ENCODE measurements around the gene OR52E8. TPM values are rescaled to one million over a fixed set of nuclear protein-coding genes. Genes with fewer than 3 reads are reported as not detected.
A peak's percentile ranks its signal among the peaks of the same experiment; 100 is the strongest.

The OR52E8 gene
- total and polyA plus RNA-seq, 4 donors = not detected

GRCh38 chr11:5892908-5893307 lies 35.4 kb upstream of the OR52E8 start, which contains the start of gene OR52E5:
Gene OR52E5, plus strand, starts transcription at chr11:5893208. Its CDS starts 7,569 bp downstream, at chr11:5900777.
- no peaks in the 10 kb centered on the region for H3K4me1 ChIP-seq (ENCODE audit: control insufficient read depth in 4 of 4, insufficient read depth in 4 of 4, low read length in 3 of 4)

DNA sequence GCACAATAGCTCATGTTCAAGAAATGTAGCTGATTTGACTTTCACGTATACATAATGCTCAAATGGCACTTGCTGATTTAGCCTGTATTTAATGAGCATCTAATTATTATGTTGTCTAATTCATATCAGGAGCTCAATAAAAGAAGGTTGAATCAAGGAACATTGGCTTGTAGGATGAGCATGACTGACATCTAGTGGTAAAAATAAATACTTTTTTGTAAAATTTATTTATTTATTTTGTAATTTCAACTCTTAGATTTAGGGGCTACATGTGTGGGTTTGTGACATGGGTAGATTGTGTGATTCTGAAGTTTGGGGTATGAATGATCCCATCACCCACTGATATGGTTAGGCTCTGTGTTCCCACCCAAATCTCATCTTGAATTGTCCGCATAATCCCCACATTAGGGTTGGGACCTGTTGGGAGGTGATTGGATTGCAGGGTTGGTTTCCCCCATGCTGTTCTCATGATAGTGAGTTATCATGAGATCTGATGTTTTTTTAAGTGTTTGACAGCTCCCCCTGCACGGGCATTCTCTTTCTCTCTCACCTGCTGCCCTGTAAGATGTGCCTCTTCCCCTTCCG lies 33.8 kb upstream of the OR52E8 start:
- no peak for DNase-seq (ENCODE audit: low spot score)
- Histone ChIP-seq H3K9ac (ENCODE audit: low read depth in 1 of 2, low read length in 2 of 2) (no peak overlapping the region), H3K27me3 (ENCODE audit: control insufficient read depth in 4 of 4, insufficient read depth in 4 of 4, low read length in 3 of 4) (peaks cover 0 to 6% (median 0%) of the 10 kb centered on the region in 4 donors), H3K4me1 (ENCODE audit: control insufficient read depth in 4 of 4, insufficient read depth in 4 of 4, low read length in 3 of 4) (no peaks in the 10 kb centered on the region), H3K36me3 (ENCODE audit: control insufficient read depth in 4 of 4, insufficient read depth in 3 of 4, low read depth in 1 of 4, low read length in 3 of 4) (no peaks in the 10 kb centered on the region), H3K4me3 (ENCODE audit: low read depth in 1 of 3, low read length in 3 of 3) (no peak overlapping the region), H3K27ac (ENCODE audit: low read depth in 1 of 2, low read length in 2 of 2) (no peak overlapping the region), H3K9me3 (ENCODE audit: control insufficient read depth in 4 of 4, low read length in 3 of 4) (no peaks in the 10 kb centered on the region)
- no peak for TF ChIP-seq FOXA2 (IDR thresholded peaks at IDR 0.05)
- TF ChIP-seq YY1 (IDR thresholded peaks at IDR 0.05) = no peak
- TF ChIP-seq RAD21 (IDR thresholded peaks at IDR 0.05) = peak; percentile 62 to 70
- peak; percentile 32 for TF ChIP-seq CTCF (IDR thresholded peaks at IDR 0.05; ENCODE audit: low read depth, low read length, missing input control)
- WGBS = 55% methylated on average over 4 of the region's 4 CpGs

More at GRCh38 chr11:5892908-5893307, 35.4 kb upstream of the OR52E8 start, which contains the start of gene OR52E5:
- DNase-seq (ENCODE audit: low spot score) = no peak
- no peaks in the 10 kb centered on the region for H3K9me3 ChIP-seq (ENCODE audit: control insufficient read depth in 4 of 4, low read length in 3 of 4)
- no peaks in the 10 kb centered on the region for H3K36me3 ChIP-seq (ENCODE audit: control insufficient read depth in 4 of 4, insufficient read depth in 3 of 4, low read depth in 1 of 4, low read length in 3 of 4)
- WGBS = 83% methylated on average over 3 of the region's 3 CpGs
- no peak within 1 kb of the TSS for H3K27ac ChIP-seq (ENCODE audit: low read depth in 1 of 2, low read length in 2 of 2)
- H3K27me3 ChIP-seq (ENCODE audit: control insufficient read depth in 4 of 4, insufficient read depth in 4 of 4, low read length in 3 of 4) = peaks cover 0 to 6% (median 0%) of the 10 kb centered on the region in 4 donors
- H3K9ac ChIP-seq (ENCODE audit: low read depth in 1 of 2, low read length in 2 of 2) = no peak within 1 kb of the TSS
- H3K4me3 ChIP-seq (ENCODE audit: low read depth in 1 of 3, low read length in 3 of 3) = no peak within 1 kb of the TSS
- no peak for TF ChIP-seq RAD21 (IDR thresholded peaks at IDR 0.05)

DNA sequence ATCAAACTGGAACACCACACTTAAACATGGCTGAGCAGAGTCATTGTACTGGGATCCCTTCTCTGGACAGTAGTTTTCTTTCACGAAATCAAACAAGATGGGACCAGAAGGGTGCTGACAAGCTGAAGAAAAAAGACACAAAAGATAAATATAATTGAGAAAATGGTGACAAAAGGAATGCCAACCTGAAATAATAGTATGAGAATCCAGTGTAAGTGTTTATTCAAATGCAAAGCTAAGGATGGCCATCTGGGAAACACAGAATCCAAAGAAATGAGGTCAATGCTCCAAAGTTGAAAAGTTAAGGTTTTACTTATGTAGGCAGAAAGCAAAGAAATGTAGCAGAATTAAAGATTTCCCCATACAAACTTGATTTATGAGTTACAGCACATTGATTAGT lies 30.2 kb upstream of the OR52E8 start:
- WGBS = 57% methylated on average over 1 of the region's 1 CpG
- Histone ChIP-seq H3K36me3 (ENCODE audit: control insufficient read depth in 4 of 4, insufficient read depth in 3 of 4, low read depth in 1 of 4, low read length in 3 of 4) (no peaks in the 10 kb centered on the region), H3K9ac (ENCODE audit: low read depth in 1 of 2, low read length in 2 of 2) (no peak overlapping the region), H3K4me3 (ENCODE audit: low read depth in 1 of 3, low read length in 3 of 3) (no peak overlapping the region), H3K27me3 (ENCODE audit: control insufficient read depth in 4 of 4, insufficient read depth in 4 of 4, low read length in 3 of 4) (peaks cover 0 to 4% (median 0%) of the 10 kb centered on the region in 4 donors), H3K9me3 (ENCODE audit: control insufficient read depth in 4 of 4, low read length in 3 of 4) (no peaks in the 10 kb centered on the region), H3K4me1 (ENCODE audit: control insufficient read depth in 4 of 4, insufficient read depth in 4 of 4, low read length in 3 of 4) (no peaks in the 10 kb centered on the region), H3K27ac (ENCODE audit: low read depth in 1 of 2, low read length in 2 of 2) (no peak overlapping the region)
- no peak for DNase-seq (ENCODE audit: low spot score)
- TF ChIP-seq MAX (IDR thresholded peaks at IDR 0.05) = no peak
- no peak for TF ChIP-seq FOXA2 (IDR thresholded peaks at IDR 0.05)
- no peak for TF ChIP-seq EGR1 (IDR thresholded peaks at IDR 0.05; ENCODE audit: low read depth in 2 of 2)
- TF ChIP-seq ZBTB33 (IDR thresholded peaks at IDR 0.05) = no peak
- TF ChIP-seq HNF4A (conservative IDR thresholded peaks at IDR 0.05) = no peak
- TF ChIP-seq NR2F2 (IDR thresholded peaks at IDR 0.05) = no peak
- no peak for TF ChIP-seq YY1 (IDR thresholded peaks at IDR 0.05)
- no peak for TF ChIP-seq RXRA (IDR thresholded peaks at IDR 0.05)
- TF ChIP-seq RAD21 (IDR thresholded peaks at IDR 0.05) = no peak
- no peak for TF ChIP-seq TAF1 (conservative IDR thresholded peaks at IDR 0.05)
- TF ChIP-seq ATF3 (IDR thresholded peaks at IDR 0.05) = no peak
- TF ChIP-seq HNF4G (IDR thresholded peaks at IDR 0.05) = no peak
- TF ChIP-seq REST (IDR thresholded peaks at IDR 0.05) = no peak
- TF ChIP-seq FOXA1 (IDR thresholded peaks at IDR 0.05) = no peak
- TF ChIP-seq GABPA (IDR thresholded peaks at IDR 0.05 in 1 of 2, conservative IDR thresholded peaks at IDR 0.05 in 1 of 2) = no peak
- TF ChIP-seq CTCF (IDR thresholded peaks at IDR 0.05; ENCODE audit: low read depth, low read length, missing input control) = no peak
- TF ChIP-seq JUND (IDR thresholded peaks at IDR 0.05) = no peak
- TF ChIP-seq SP1 (IDR thresholded peaks at IDR 0.05) = no peak
